ENCODE data around the gene WNT7B. TPM values are rescaled to one million over a fixed set of nuclear protein-coding genes. Genes with fewer than 3 reads are reported as not detected.

Gene WNT7B
- total RNA-seq, 2 experiments from 2014 or later, result not detected

DNA sequence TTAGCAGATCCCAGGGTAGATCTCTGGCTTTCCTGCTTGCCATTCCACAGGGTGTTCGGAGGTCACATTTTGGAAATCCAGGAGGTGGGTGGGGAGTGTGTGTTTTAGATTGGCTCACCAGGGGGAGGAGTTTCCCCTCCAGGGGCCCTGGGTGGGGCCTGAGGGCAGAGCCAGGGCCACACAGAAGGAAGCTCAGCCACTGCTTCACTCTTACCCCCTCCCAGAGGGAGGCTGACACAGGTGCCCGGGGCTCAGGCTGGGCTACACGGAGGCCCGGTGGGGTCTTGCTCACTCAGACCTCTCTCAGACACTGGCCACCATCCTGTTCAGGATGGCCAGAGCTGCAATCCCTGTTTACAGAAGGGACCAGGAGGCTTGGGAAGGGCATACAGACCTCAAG lies 2.5 kb downstream of the WNT7B start:
- Mint-ChIP-seq H3K27me3 (peaks cover 53% of the 10 kb centered on the region), H3K4me1 (ENCODE audit: low read depth) (peaks cover 13% of the 10 kb centered on the region), H3K27ac (no peak overlapping the region), H3K4me3 (no peak overlapping the region), H3K36me3 (no peaks in the 10 kb centered on the region), H3K9me3 (no peaks in the 10 kb centered on the region)
- intact Hi-C loops (cut with micrococcal nuclease), result no loop called here
- ChIA-PET POLR2A (no interaction called here), CTCF (no interaction called here)
- DNase-seq, result no peak

- Mint-ChIP-seq H3K4me3 (no peak overlapping the region), H3K27me3 (peaks cover 59% of the 10 kb centered on the region), H3K27ac (no peak overlapping the region), H3K9me3 (no peaks in the 10 kb centered on the region), H3K36me3 (no peaks in the 10 kb centered on the region), H3K4me1 (ENCODE audit: low read depth) (peaks cover 7% of the 10 kb centered on the region)
- ChIA-PET POLR2A (no interaction called here), CTCF (no interaction called here)
- intact Hi-C loops (cut with micrococcal nuclease), result no loop called here
- no peak for DNase-seq
Observed at GRCh38 chr22:45972889-45973253, 4.1 kb downstream of the WNT7B start.

GRCh38 chr22:45972091-45972888 lies 4.7 kb downstream of the WNT7B start:
- no peak overlapping the region for H3K27ac Mint-ChIP-seq
- H3K36me3 Mint-ChIP-seq, result no peaks in the 10 kb centered on the region
- DNase-seq, result no peak
- CTCF ChIA-PET, result no interaction called here
- intact Hi-C loops (cut with micrococcal nuclease), result no loop called here
- H3K4me3 Mint-ChIP-seq, result no peak overlapping the region
- H3K4me1 Mint-ChIP-seq (ENCODE audit: low read depth), result peaks cover 2% of the 10 kb centered on the region
- POLR2A ChIA-PET, result no interaction called here
- no peaks in the 10 kb centered on the region for H3K9me3 Mint-ChIP-seq
- peaks cover 54% of the 10 kb centered on the region for H3K27me3 Mint-ChIP-seq

- Mint-ChIP-seq H3K27me3 (peaks cover 53% of the 10 kb centered on the region), H3K36me3 (no peaks in the 10 kb centered on the region), H3K4me3 (no peak overlapping the region), H3K27ac (no peak overlapping the region), H3K4me1 (ENCODE audit: low read depth) (peaks cover 2% of the 10 kb centered on the region), H3K9me3 (no peaks in the 10 kb centered on the region)
- intact Hi-C loops (cut with micrococcal nuclease), result no loop called here
- DNase-seq, result no peak
- ChIA-PET POLR2A (no interaction called here), CTCF (interaction anchor here (1.0 kb wide), 1 partner anchor 108 kb away, joined by 4 read pairs; no protein-coding TSS in a partner anchor)
Observed at GRCh38 chr22:45971408-45972028, 5.4 kb downstream of the WNT7B start.

GRCh38 chr22:45970705-45971407 lies 6.1 kb downstream of the WNT7B start:
- DNase-seq, result no peak
- H3K4me3 Mint-ChIP-seq, result no peak overlapping the region
- intact Hi-C loops (cut with micrococcal nuclease), result no loop called here
- H3K9me3 Mint-ChIP-seq, result no peaks in the 10 kb centered on the region
- CTCF ChIA-PET, result interaction anchor here (1.0 kb wide), 1 partner anchor 107 kb away, joined by 4 read pairs; no protein-coding TSS in a partner anchor
- H3K36me3 Mint-ChIP-seq, result no peaks in the 10 kb centered on the region
- POLR2A ChIA-PET, result no interaction called here
- H3K27me3 Mint-ChIP-seq, result peaks cover 52% of the 10 kb centered on the region
- no peak overlapping the region for H3K27ac Mint-ChIP-seq
- peaks cover 2% of the 10 kb centered on the region for H3K4me1 Mint-ChIP-seq (ENCODE audit: low read depth)

- intact Hi-C loops (cut with micrococcal nuclease), result no loop called here
- CTCF ChIA-PET, result interaction anchor here (0.7 kb wide), 2 partner anchors 8 to 390 kb away, joined by 3 read pairs; no protein-coding TSS in a partner anchor
- Mint-ChIP-seq H3K36me3 (no peaks in the 10 kb centered on the region), H3K4me3 (no peak overlapping the region), H3K9me3 (no peaks in the 10 kb centered on the region), H3K4me1 (ENCODE audit: low read depth) (peaks cover 2% of the 10 kb centered on the region), H3K27ac (no peak overlapping the region), H3K27me3 (peaks cover 50% of the 10 kb centered on the region)
- POLR2A ChIA-PET, result no interaction called here
- no peak for DNase-seq
Observed at GRCh38 chr22:45969801-45970470, 7.0 kb downstream of the WNT7B start.

DNA sequence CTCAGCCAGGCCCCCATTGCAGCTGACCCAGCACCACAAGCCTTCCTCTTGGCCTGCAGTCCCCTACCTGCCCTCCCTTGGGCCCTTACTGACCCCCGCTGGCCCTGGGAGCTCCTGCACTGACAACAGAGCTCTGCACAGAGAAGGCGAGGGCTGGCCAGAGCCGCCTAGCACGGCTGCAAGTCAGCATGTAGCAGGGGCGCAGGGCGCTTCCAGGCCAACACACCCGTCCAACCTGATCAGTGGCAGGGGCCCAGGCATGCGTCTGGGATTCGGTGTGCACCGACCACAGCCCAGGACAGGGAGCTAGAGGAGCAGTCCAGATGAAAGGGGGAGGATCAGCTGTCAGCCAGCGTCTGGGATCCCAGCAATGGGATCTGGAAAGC lies 7.6 kb downstream of the WNT7B start:
- intact Hi-C loops (cut with micrococcal nuclease), result no loop called here
- Mint-ChIP-seq H3K9me3 (no peaks in the 10 kb centered on the region), H3K4me1 (ENCODE audit: low read depth) (no peaks in the 10 kb centered on the region), H3K36me3 (no peaks in the 10 kb centered on the region), H3K4me3 (no peak overlapping the region), H3K27ac (no peak overlapping the region), H3K27me3 (peaks cover 50% of the 10 kb centered on the region)
- ChIA-PET CTCF (interaction anchor here (0.7 kb wide), 2 partner anchors 9 to 389 kb away, joined by 3 read pairs; no protein-coding TSS in a partner anchor), POLR2A (no interaction called here)
- no peak for DNase-seq

DNA sequence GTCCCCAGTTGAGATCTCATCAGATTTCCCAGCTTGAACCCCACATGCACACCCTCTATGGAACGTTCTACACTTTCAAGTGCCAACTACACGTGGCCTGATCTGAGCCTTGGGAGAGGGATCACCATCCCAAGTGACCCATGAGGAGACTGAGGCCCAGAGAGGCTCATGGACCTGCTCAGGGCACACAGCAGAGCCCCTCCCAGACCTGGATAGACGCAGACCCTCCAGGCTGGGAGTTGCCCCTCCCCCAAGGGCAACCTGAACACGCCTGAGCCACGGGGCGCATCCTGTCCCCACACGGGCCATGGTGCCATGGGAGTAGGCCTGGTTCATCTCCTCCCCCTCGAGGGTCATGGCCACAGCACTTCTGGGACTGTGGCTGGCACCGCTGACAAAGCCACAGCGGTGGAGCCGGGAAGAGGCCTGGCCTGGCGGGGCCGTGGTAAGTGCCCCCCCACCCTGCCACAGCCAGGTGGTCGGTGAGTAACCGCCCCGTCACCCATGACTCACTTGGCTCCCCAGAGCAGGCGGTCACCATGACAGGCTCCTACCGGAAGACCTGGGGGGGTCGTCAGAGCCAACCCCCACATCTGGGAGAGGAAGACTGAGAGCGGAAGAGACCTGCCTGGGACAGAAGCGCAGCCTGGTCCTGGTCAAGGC lies 8.1 kb downstream of the WNT7B start:
- intact Hi-C loops (cut with micrococcal nuclease), result no loop called here
- CTCF ChIA-PET, result interaction anchor here (0.7 kb wide), 1 partner anchor 388 kb away, joined by 3 read pairs; no protein-coding TSS in a partner anchor
- DNase-seq, result peak; percentile 27
- Mint-ChIP-seq H3K9me3 (no peaks in the 10 kb centered on the region), H3K4me3 (no peak overlapping the region), H3K4me1 (ENCODE audit: low read depth) (no peaks in the 10 kb centered on the region), H3K27ac (no peak overlapping the region), H3K27me3 (peaks cover 44% of the 10 kb centered on the region), H3K36me3 (no peaks in the 10 kb centered on the region)
- POLR2A ChIA-PET, result no interaction called here

GRCh38 chr22:45968003-45968650 lies 8.8 kb downstream of the WNT7B start:
- Mint-ChIP-seq H3K27me3 (peaks cover 39% of the 10 kb centered on the region), H3K4me1 (ENCODE audit: low read depth) (no peaks in the 10 kb centered on the region), H3K36me3 (no peaks in the 10 kb centered on the region), H3K27ac (no peak overlapping the region), H3K9me3 (no peaks in the 10 kb centered on the region), H3K4me3 (no peak overlapping the region)
- DNase-seq, result no peak
- intact Hi-C loops (cut with micrococcal nuclease), result no loop called here
- CTCF ChIA-PET, result no interaction called here
- POLR2A ChIA-PET, result no interaction called here

- Mint-ChIP-seq H3K27me3 (peaks cover 32% of the 10 kb centered on the region), H3K4me1 (ENCODE audit: low read depth) (no peaks in the 10 kb centered on the region), H3K4me3 (no peak overlapping the region), H3K9me3 (no peaks in the 10 kb centered on the region), H3K27ac (no peak overlapping the region), H3K36me3 (no peaks in the 10 kb centered on the region)
- CTCF ChIA-PET, result interaction anchor here (1.2 kb wide), 1 partner anchor 104 kb away, joined by 3 read pairs; no protein-coding TSS in a partner anchor
- DNase-seq, result no peak
- intact Hi-C loops (cut with micrococcal nuclease), result no loop called here
- POLR2A ChIA-PET, result no interaction called here
Observed at GRCh38 chr22:45966895-45967365, 10.0 kb downstream of the WNT7B start.

DNA sequence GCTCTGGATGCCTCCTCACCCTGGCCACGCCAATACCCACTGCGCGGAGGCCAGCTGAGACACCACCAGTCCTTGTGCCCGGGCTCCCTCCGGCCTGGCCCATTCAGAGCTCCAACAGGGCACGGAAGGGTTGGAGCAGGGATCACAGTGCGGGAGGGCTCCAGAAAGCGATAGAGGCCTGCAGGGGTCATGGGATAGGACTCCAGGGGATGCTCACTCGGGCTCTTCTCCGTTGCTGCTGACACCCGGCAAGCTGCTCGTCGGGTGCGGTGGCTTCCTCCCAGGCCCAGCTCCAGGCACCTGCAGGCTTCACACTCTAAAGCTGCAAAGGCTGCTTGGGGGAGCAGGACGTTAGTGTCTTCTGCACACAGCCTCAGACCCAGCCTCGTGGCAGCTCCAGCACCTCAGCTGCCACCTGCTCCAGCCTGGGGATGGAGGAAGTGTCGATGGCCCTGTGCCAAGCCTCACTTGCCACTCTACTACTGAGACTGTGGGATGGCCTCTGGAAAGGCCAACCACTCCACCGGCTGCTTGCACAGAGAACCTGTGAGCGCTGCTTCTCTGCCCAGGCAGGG lies 10.6 kb downstream of the WNT7B start:
- Mint-ChIP-seq H3K27ac (no peak overlapping the region), H3K9me3 (no peaks in the 10 kb centered on the region), H3K36me3 (no peaks in the 10 kb centered on the region), H3K4me3 (no peak overlapping the region), H3K4me1 (ENCODE audit: low read depth) (no peaks in the 10 kb centered on the region), H3K27me3 (peaks cover 31% of the 10 kb centered on the region)
- no peak for DNase-seq
- CTCF ChIA-PET, result interaction anchor here (1.2 kb wide), 1 partner anchor 103 kb away, joined by 3 read pairs; no protein-coding TSS in a partner anchor
- intact Hi-C loops (cut with micrococcal nuclease), result no loop called here
- POLR2A ChIA-PET, result no interaction called here
